T-cell (primary cell): ENCODE results near the gene GAS6. TPM values are rescaled to one million over a fixed set of nuclear protein-coding genes. Genes with fewer than 3 reads are reported as not detected.
"Not testable (repeated sequence)": the region's sequence is repeated elsewhere in the genome, so short reads cannot be mapped to it uniquely, and the experiment has no call there.

Experiments used
- ATAC-seq, 4 experiments: fragments of 200-7000 bp in 3 of 4; fragments of 150-1000 bp in 1 of 4; cut with Tn5 transposase; replicated peaks in 1 of 4; 1 replicate in 3 of 4; 2 replicates in 1 of 4; pipeline ENCODE4 v1.10.0; 2021; ENCODE audit warnings: moderate library complexity in 3 of 4, mild to moderate bottlenecking in 2 of 4, moderate number of reproducible peaks in 1 of 4
- CTCF ChIA-PET, 2 donors: fragments of 300-600 bp; sonication (Branson Sonifier 250); formaldehyde crosslinking; loops; one replicate each; lab custom pipeline; 2022; ENCODE audit warnings: antibody characterized with exemption in 2 of 2; lab: Charles Lee
- POLR2A ChIA-PET, 2 donors: fragments of 300-600 bp; sonication (Branson Sonifier 250); formaldehyde crosslinking; loops; one replicate each; lab custom pipeline; 2022; ENCODE audit warnings: antibody characterized with exemption in 2 of 2; lab: Charles Lee
- DNase-seq, 35 experiments: peaks; one replicate each; pipeline versions ENCODE4 v3.0.0 to v3.0.0-alpha.2; 2013 to 2023
- H3K27ac ChIP-seq: one replicate; pipeline ENCODE4 v1.5.1; 2013; ENCODE audit warnings: low read length
- H3K27me3 ChIP-seq, 2 experiments: replicated peaks in 1 of 2; 1 replicate in 1 of 2; 2 replicates in 1 of 2; pipeline versions ENCODE4 v1.6.1 to v1.7.0; 2013; ENCODE audit warnings: low read length in 1 of 2, mixed read lengths in 1 of 2; ENCODE audit not compliant: control insufficient read depth in 2 of 2, insufficient read depth in 2 of 2; ENCODE audit errors: extremely low read depth in 1 of 2
- H3K36me3 ChIP-seq, 2 donors: 1 replicate in 1 of 2; 2 replicates in 1 of 2; pipeline versions ENCODE4 v1.6.1 to v1.7.0; 2013; ENCODE audit warnings: low read length in 1 of 2; ENCODE audit not compliant: control insufficient read depth in 2 of 2, insufficient read depth in 1 of 2; ENCODE audit errors: extremely low read depth in 1 of 2
- H3K4me1 ChIP-seq, 2 experiments: 1 replicate in 1 of 2; 2 replicates in 1 of 2; pipeline versions ENCODE4 v1.6.1 to v1.7.0; 2013; ENCODE audit warnings: low read length in 2 of 2, mixed read lengths in 1 of 2; ENCODE audit not compliant: insufficient read depth in 2 of 2, control insufficient read depth in 1 of 2; ENCODE audit errors: extremely low read depth in 1 of 2
- H3K4me3 ChIP-seq, 2 donors: 1 replicate in 1 of 2; 2 replicates in 1 of 2; pipeline versions ENCODE4 v1.5.1 to v1.7.0; 2013; ENCODE audit warnings: mild to moderate bottlenecking in 2 of 2, low read length in 1 of 2, moderate library complexity in 1 of 2; ENCODE audit not compliant: control insufficient read depth in 1 of 2; ENCODE audit errors: extremely low read depth in 1 of 2
- H3K9me3 ChIP-seq: 2 replicates; pipeline ENCODE4 v1.7.0; 2013
- H3K27ac Mint-ChIP-seq, 2 donors: one replicate each; pipeline ENCODE4 v1.8.0; 2020 to 2021; ENCODE audit warnings: mild to moderate bottlenecking in 2 of 2, mixed read lengths in 2 of 2
- H3K27me3 Mint-ChIP-seq, 2 donors: one replicate each; pipeline ENCODE4 v1.8.0; 2021 to 2022; ENCODE audit warnings: mixed read lengths in 2 of 2
- H3K36me3 Mint-ChIP-seq: one replicate; pipeline ENCODE4 v1.8.0; 2021; ENCODE audit warnings: mixed read lengths
- H3K4me1 Mint-ChIP-seq, 3 donors: one replicate each; pipeline ENCODE4 v1.8.0; 2020 to 2022; ENCODE audit warnings: mixed read lengths in 3 of 3, mild to moderate bottlenecking in 1 of 3
- H3K4me3 Mint-ChIP-seq, 3 donors: one replicate each; pipeline ENCODE4 v1.8.0; 2020 to 2022; ENCODE audit warnings: mild to moderate bottlenecking in 3 of 3, mixed read lengths in 3 of 3, moderate library complexity in 3 of 3
- H3K9me3 Mint-ChIP-seq, 3 donors: one replicate each; pipeline ENCODE4 v1.8.0; 2020 to 2022; ENCODE audit warnings: mixed read lengths in 3 of 3
- WGBS: methylation state at CpG from one replicate; pipeline ENCODE4 v1.1.5; 2013; ENCODE audit warnings: missing lambda C conversion rate; ENCODE audit not compliant: insufficient coverage; 5-methylcytosine and 5-hydroxymethylcytosine counted together
- total RNA-seq, 35 experiments: library from RNA in 6 of 35; stranded (reverse) in 6 of 35; fragments of 120-200 nt in 1 of 35; gene quantifications; one replicate each; pipeline versions ENCODE4 v1.2.1 to v1.2.4 and lab custom pipeline; 2013 to 2026

Gene GAS6
- total RNA-seq, 5 donors from 2014 or later (not counting 1 experiment from before 2014, with no cell fraction given), result 1.1 to 10.2 (median 4.7) TPM

DNA sequence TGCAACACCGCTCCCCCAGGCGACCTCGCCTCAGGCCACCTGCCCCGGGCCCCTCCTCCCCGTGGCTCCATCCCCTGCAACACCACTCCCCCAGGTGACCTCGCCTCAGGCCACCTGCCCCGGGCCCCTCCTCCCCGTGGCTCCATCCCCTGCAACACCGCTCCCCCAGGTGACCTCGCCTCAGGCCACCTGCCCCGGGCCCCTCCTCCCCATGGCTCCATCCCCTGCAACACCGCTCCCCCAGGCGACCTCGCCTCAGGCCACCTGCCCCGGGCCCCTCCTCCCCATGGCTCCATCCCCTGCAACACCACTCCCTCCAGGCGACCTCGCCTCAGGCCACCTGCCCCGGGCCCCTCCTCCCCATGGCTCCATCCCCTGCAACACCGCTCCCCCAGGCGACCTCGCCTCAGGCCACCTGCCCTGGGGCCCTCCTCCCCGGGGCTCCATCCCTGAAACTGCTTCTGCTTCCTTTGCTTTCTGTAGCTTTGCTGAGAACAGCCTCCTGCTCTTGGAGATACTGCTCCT is 33.4 kb downstream of the GAS6 start:
- H3K9me3 ChIP-seq, POLR2A ChIA-PET, CTCF ChIA-PET, H3K4me1 Mint-ChIP-seq, H3K27ac ChIP-seq, H3K4me1 ChIP-seq, H3K27me3 ChIP-seq, H3K4me3 ChIP-seq, DNase-seq, H3K4me3 Mint-ChIP-seq, ATAC-seq, H3K9me3 Mint-ChIP-seq, H3K36me3 ChIP-seq, H3K27ac Mint-ChIP-seq, H3K27me3 Mint-ChIP-seq: not testable (repeated sequence)
- WGBS, result 83% methylated on average over 7 of the region's 22 CpGs
- peaks cover 11% of the 10 kb centered on the region for H3K36me3 Mint-ChIP-seq

- WGBS, result 95% methylated on average over 16 of the region's 20 CpGs
- no peak for ATAC-seq
- CTCF ChIA-PET, result no interaction called here
Measured at GRCh38 chr13:113828282-113828825, 35.5 kb downstream of the GAS6 start.

GRCh38 chr13:113827021-113827420 is 36.9 kb downstream of the GAS6 start:
- Mint-ChIP-seq H3K4me3 (no peak overlapping the region), H3K9me3 (no peaks in the 10 kb centered on the region), H3K27ac (no peak overlapping the region), H3K4me1 (no peaks in the 10 kb centered on the region), H3K27me3 (no peaks in the 10 kb centered on the region), H3K36me3 (peaks cover 13% of the 10 kb centered on the region)
- peaks cover 0 to under 1% of the 10 kb centered on the region in 2 donors for H3K36me3 ChIP-seq
- ATAC-seq (no peak), DNase-seq (no peak)
- H3K4me1 ChIP-seq, result no peaks in the 10 kb centered on the region
- POLR2A ChIA-PET, result no interaction called here
- 96% methylated on average over 11 of the region's 19 CpGs for WGBS
- H3K27ac ChIP-seq, result no peak overlapping the region
- H3K4me3 ChIP-seq, result no peak overlapping the region
- H3K9me3 ChIP-seq, result no peaks in the 10 kb centered on the region
- peaks cover 0 to 2% of the 10 kb centered on the region in 2 experiments for H3K27me3 ChIP-seq
- CTCF ChIA-PET, result no interaction called here

More at GRCh38 chr13:113828282-113828825, 35.5 kb downstream of the GAS6 start:
- H3K27ac ChIP-seq, result no peak overlapping the region
- H3K4me1 ChIP-seq, result no peaks in the 10 kb centered on the region
- no peaks in the 10 kb centered on the region for H3K27me3 Mint-ChIP-seq
- no peak overlapping the region for H3K27ac Mint-ChIP-seq
- no peak overlapping the region for H3K4me3 Mint-ChIP-seq
- no peaks in the 10 kb centered on the region for H3K9me3 ChIP-seq
- no peak overlapping the region for H3K4me3 ChIP-seq
- no peaks in the 10 kb centered on the region for H3K4me1 Mint-ChIP-seq
- H3K36me3 Mint-ChIP-seq, result peaks cover 13% of the 10 kb centered on the region
- H3K9me3 Mint-ChIP-seq, result no peaks in the 10 kb centered on the region
- POLR2A ChIA-PET, result no interaction called here
- DNase-seq, result no peak
- peaks cover 0 to 2% of the 10 kb centered on the region in 2 experiments for H3K27me3 ChIP-seq
- H3K36me3 ChIP-seq, result no peaks in the 10 kb centered on the region

DNA sequence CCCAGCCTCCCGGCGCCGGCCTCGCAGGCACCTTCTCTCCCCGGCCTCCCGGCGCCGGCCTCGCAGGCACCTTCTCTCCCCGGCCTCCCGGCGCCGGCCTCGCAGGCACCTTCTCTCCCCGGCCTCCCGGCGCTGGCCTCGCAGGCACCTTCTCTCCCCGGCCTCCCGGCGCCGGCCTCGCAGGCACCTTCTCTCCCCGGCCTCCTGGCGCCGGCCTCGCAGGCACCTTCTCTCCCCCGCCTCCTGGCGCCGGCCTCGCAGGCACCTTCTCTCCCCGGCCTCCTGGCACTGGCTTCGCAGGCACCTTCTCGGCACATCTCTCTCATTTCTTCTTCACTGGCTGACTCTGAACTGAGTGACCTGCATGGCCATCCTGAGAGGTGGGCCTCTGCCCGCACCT is 37.4 kb downstream of the GAS6 start:
- CTCF ChIA-PET, H3K9me3 ChIP-seq: not testable (repeated sequence)
- WGBS, result 92% methylated on average over 9 of the region's 35 CpGs

DNA sequence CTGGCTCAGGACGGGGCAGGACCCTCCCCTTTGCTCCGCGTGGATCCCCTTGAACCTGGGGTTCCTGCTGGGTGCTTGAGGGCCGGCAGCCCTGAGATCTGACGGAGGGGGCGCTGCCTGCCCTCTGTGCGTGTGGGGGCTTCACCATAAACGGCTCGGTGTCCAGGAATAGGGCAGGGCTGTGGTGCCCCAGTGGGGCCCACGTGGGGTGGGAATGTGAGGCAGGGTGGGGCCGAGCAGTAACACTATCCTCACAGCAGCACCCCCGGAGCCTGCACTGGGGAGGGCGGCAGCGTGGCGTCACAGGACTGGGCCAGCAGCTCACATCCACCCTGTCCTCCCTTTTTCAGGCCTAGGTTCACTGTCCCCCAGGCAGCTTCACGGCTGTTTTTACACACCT is 38.0 kb downstream of the GAS6 start:
- POLR2A ChIA-PET, result interaction anchor here in 1 of 2 donors (0.6 kb wide), 1 partner anchor 190 kb away, joined by 3 read pairs; no protein-coding TSS in a partner anchor

More for the DNA sequence above, 37.4 kb downstream of the GAS6 start:
- POLR2A ChIA-PET, H3K27me3 Mint-ChIP-seq, DNase-seq, H3K27ac ChIP-seq, H3K4me3 Mint-ChIP-seq, ATAC-seq, H3K27me3 ChIP-seq, H3K9me3 Mint-ChIP-seq, H3K27ac Mint-ChIP-seq, H3K36me3 ChIP-seq, H3K4me1 Mint-ChIP-seq, H3K4me1 ChIP-seq, H3K4me3 ChIP-seq: not testable (repeated sequence)
- peaks cover 13% of the 10 kb centered on the region for H3K36me3 Mint-ChIP-seq

GRCh38 chr13:113823771-113824170 is 40.1 kb downstream of the GAS6 start:
- ATAC-seq, result no peak

More for the DNA sequence above, 38.0 kb downstream of the GAS6 start:
- H3K4me1 ChIP-seq, result no peaks in the 10 kb centered on the region
- H3K36me3 ChIP-seq, result peaks cover 0 to 3% of the 10 kb centered on the region in 2 donors
- no peak overlapping the region for H3K27ac Mint-ChIP-seq
- H3K4me1 Mint-ChIP-seq, result peaks cover 0 to 1% (median 0%) of the 10 kb centered on the region in 3 donors
- DNase-seq (no peak), ATAC-seq (no peak)
- no peaks in the 10 kb centered on the region for H3K9me3 ChIP-seq
- H3K27ac ChIP-seq, result no peak overlapping the region
- peaks cover 0 to 2% of the 10 kb centered on the region in 2 experiments for H3K27me3 ChIP-seq
- CTCF ChIA-PET, result no interaction called here
- no peak overlapping the region for H3K4me3 ChIP-seq
- WGBS, result 89% methylated on average over 13 of the region's 16 CpGs
- H3K9me3 Mint-ChIP-seq, result no peaks in the 10 kb centered on the region
- no peaks in the 10 kb centered on the region for H3K27me3 Mint-ChIP-seq
- peaks cover 13% of the 10 kb centered on the region for H3K36me3 Mint-ChIP-seq
- no peak overlapping the region for H3K4me3 Mint-ChIP-seq

More at GRCh38 chr13:113823771-113824170, 40.1 kb downstream of the GAS6 start:
- 77% methylated on average over 15 of the region's 19 CpGs for WGBS
- no peak for DNase-seq
- H3K27me3 ChIP-seq, result peaks cover 0 to 2% of the 10 kb centered on the region in 2 experiments
- no peaks in the 10 kb centered on the region for H3K4me1 ChIP-seq
- peaks cover 0 to 3% of the 10 kb centered on the region in 2 donors for H3K36me3 ChIP-seq
- no peak overlapping the region for H3K4me3 Mint-ChIP-seq
- H3K36me3 Mint-ChIP-seq, result peaks cover 13% of the 10 kb centered on the region
- peaks cover 0 to 1% (median 0%) of the 10 kb centered on the region in 3 donors for H3K4me1 Mint-ChIP-seq
- no peak overlapping the region for H3K27ac ChIP-seq
- ChIA-PET POLR2A (no interaction called here), CTCF (no interaction called here)
- no peak overlapping the region for H3K4me3 ChIP-seq
- H3K9me3 Mint-ChIP-seq, result no peaks in the 10 kb centered on the region
- no peaks in the 10 kb centered on the region for H3K9me3 ChIP-seq
- H3K27me3 Mint-ChIP-seq, result no peaks in the 10 kb centered on the region
- H3K27ac Mint-ChIP-seq, result no peak overlapping the region
